ENCODE data around the gene SRCIN1. TPM values are rescaled to one million over a fixed set of nuclear protein-coding genes. Genes with fewer than 3 reads are reported as not detected.
"Not testable (repeated sequence)": the region's sequence is repeated elsewhere in the genome, so short reads cannot be mapped to it uniquely, and the experiment has no call there.

Gene SRCIN1
- polyA plus RNA-seq, 1 donor from 2014 or later, result not detected

GRCh38 chr17:38507921-38508569, 97.7 kb downstream of the SRCIN1 start:
- Mint-ChIP-seq H3K36me3 (peaks cover 1% of the 10 kb centered on the region), H3K27ac (peak overlapping the region in 1 of 3 donors; percentile 82), H3K4me3 (peak overlapping the region in 2 of 4 donors; percentile 51 to 70), H3K9me3 (no peaks in the 10 kb centered on the region), H3K27me3 (peaks cover 28% of the 10 kb centered on the region), H3K4me1 (peaks cover 0 to 4% (median 4%) of the 10 kb centered on the region in 3 donors)

- H3K27me3 Mint-ChIP-seq, result peaks cover 28% of the 10 kb centered on the region
- no peaks in the 10 kb centered on the region for H3K9me3 Mint-ChIP-seq
- H3K4me1 Mint-ChIP-seq, result peaks cover 0 to 4% (median 4%) of the 10 kb centered on the region in 3 donors
- H3K36me3 Mint-ChIP-seq, result peaks cover 1% of the 10 kb centered on the region
- H3K27ac Mint-ChIP-seq, result no peak overlapping the region
- H3K4me3 Mint-ChIP-seq, result no peak overlapping the region
Observed at GRCh38 chr17:38507436-38507835, 98.3 kb downstream of the SRCIN1 start.

DNA sequence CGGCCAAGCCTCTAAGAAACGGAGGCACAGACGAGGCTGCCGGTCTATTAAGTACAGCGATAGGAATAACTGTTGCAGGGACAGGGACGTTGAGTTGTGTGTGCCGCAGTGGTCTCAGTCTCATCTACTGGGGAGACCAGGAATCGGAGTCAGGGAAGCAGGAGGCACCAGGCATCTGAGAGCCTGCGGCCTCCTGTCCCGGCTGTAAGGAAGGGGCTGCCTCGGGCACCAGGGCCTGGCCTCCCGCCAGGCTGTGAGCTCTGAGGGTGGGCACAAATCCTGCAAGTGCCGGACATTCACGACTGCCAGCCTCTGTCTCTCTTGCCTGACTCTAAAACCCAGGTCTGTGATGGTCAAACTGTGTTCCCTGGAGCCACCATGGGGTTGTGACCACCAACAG, 101.5 kb downstream of the SRCIN1 start:
- H3K4me3 Mint-ChIP-seq, result no peak overlapping the region
- no peak overlapping the region for H3K27ac Mint-ChIP-seq
- no peaks in the 10 kb centered on the region for H3K4me1 Mint-ChIP-seq
- peaks cover 1% of the 10 kb centered on the region for H3K36me3 Mint-ChIP-seq
- H3K9me3 Mint-ChIP-seq, result no peaks in the 10 kb centered on the region
- H3K27me3 Mint-ChIP-seq, result peaks cover 15% of the 10 kb centered on the region

GRCh38 chr17:38503286-38503913, 102.4 kb downstream of the SRCIN1 start:
- not testable (repeated sequence) for H3K36me3 Mint-ChIP-seq, H3K27ac Mint-ChIP-seq, H3K9me3 Mint-ChIP-seq, H3K27me3 Mint-ChIP-seq, H3K4me1 Mint-ChIP-seq
- peak overlapping the region in 1 of 4 donors; percentile 20 for H3K4me3 Mint-ChIP-seq

DNA sequence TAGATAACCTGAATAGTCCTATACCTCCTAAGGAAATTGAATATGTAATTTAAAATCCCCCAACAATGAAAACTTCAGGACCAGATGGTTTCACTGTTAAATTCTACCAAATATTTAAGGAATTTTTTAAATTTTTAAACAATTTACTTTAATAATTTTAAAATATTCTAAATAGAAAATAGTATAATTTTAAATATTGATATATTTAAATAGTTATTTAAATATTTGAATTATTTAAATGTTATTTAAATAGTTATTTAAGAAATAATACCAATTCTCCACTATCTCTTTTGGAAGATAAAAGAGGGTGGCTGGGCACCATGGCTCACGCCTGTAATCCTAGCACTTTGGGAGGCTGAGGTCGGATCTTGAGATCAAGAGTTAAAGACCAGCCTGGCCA, 104.0 kb downstream of the SRCIN1 start:
- not testable (repeated sequence) for H3K27me3 Mint-ChIP-seq

GRCh38 chr17:38499230-38499629, 106.5 kb downstream of the SRCIN1 start:
- not testable (repeated sequence) for H3K4me1 Mint-ChIP-seq, H3K27ac Mint-ChIP-seq, H3K27me3 Mint-ChIP-seq, H3K36me3 Mint-ChIP-seq, H3K9me3 Mint-ChIP-seq, H3K4me3 Mint-ChIP-seq

More for the DNA sequence above, 104.0 kb downstream of the SRCIN1 start:
- not testable (repeated sequence) for H3K4me3 Mint-ChIP-seq, H3K9me3 Mint-ChIP-seq, H3K36me3 Mint-ChIP-seq, H3K27ac Mint-ChIP-seq, H3K4me1 Mint-ChIP-seq

DNA sequence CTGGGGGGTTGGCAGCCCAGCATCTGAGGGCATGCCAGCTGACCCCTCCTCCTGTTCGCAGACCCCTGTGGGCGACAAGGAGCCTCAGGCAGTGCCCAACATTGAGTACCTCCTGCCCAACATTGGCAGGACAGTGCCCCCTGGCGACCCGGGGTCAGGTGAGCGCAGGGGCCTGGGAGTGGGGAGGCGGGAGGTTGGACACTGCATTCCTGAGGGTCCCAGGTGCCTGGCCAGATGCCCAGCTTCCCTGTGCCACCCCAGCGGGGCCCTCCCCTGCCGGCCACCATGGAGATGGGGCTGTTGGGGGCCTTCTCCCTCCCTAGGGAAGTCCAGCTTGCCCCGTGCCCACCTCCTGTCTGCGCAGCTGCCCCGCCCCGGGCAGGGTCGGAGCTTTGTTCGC, 107.4 kb downstream of the SRCIN1 start:
- peaks cover 4% of the 10 kb centered on the region for H3K27me3 Mint-ChIP-seq
- no peak overlapping the region for H3K27ac Mint-ChIP-seq
- H3K4me3 Mint-ChIP-seq, result no peak overlapping the region
- H3K4me1 Mint-ChIP-seq, result no peaks in the 10 kb centered on the region
- peaks cover 0 to 3% (median 0%) of the 10 kb centered on the region in 3 donors for H3K9me3 Mint-ChIP-seq
- H3K36me3 Mint-ChIP-seq, result no peaks in the 10 kb centered on the region

DNA sequence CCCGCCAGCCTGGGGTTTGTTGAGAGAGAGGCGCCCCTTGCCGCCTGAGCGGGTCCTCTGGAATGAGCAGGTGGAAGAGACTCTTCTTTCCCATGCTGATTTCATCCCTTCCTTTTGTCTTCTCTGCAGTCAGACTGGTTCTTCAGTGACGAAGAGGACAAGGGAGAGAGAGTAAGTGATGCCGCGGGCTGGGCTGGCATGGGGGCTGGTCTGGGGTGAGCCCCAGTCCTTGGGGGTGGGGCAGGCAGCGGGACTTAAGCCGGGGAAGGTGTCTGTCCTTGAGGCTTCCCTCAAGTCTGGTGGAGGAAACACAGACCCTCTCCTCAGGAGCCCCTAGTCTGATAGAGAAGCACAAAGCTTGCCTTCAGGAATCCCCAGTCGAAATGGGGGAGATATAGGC, 108.1 kb downstream of the SRCIN1 start:
- not testable (repeated sequence) for H3K27me3 Mint-ChIP-seq, H3K4me3 Mint-ChIP-seq, H3K27ac Mint-ChIP-seq, H3K4me1 Mint-ChIP-seq, H3K9me3 Mint-ChIP-seq, H3K36me3 Mint-ChIP-seq

DNA sequence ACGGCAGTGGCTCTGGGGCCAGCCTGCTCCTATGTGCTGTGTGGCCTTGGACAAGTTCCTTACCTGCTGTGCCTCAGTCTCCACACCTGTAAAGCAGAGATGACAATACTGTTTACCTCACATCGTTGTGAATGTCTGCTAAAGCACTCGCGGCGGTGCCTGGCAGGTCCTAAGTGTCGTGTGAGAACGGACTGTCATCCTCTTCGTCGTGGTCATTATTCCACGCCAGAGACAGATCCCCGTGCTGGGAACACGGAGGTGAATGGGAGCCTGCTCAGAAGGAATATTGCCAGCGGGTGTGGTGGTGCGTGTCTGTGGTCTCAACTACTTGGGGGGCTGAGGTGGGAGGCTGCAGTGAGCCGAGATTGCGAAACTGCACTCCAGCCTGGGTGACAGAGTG, 111.6 kb downstream of the SRCIN1 start:
- not testable (repeated sequence) for H3K4me1 Mint-ChIP-seq, H3K9me3 Mint-ChIP-seq, H3K4me3 Mint-ChIP-seq, H3K36me3 Mint-ChIP-seq, H3K27ac Mint-ChIP-seq
- H3K27me3 Mint-ChIP-seq, result peaks cover 15% of the 10 kb centered on the region

- H3K36me3 Mint-ChIP-seq, H3K4me1 Mint-ChIP-seq, H3K27ac Mint-ChIP-seq, H3K9me3 Mint-ChIP-seq, H3K4me3 Mint-ChIP-seq: not testable (repeated sequence)
- H3K27me3 Mint-ChIP-seq, result peaks cover 15% of the 10 kb centered on the region
Observed at GRCh38 chr17:38492067-38493040, 113.4 kb downstream of the SRCIN1 start.

GRCh38 chr17:38491346-38492066, 114.2 kb downstream of the SRCIN1 start:
- peaks cover 15% of the 10 kb centered on the region for H3K27me3 Mint-ChIP-seq
- not testable (repeated sequence) for H3K27ac Mint-ChIP-seq, H3K36me3 Mint-ChIP-seq, H3K4me1 Mint-ChIP-seq, H3K4me3 Mint-ChIP-seq, H3K9me3 Mint-ChIP-seq

DNA sequence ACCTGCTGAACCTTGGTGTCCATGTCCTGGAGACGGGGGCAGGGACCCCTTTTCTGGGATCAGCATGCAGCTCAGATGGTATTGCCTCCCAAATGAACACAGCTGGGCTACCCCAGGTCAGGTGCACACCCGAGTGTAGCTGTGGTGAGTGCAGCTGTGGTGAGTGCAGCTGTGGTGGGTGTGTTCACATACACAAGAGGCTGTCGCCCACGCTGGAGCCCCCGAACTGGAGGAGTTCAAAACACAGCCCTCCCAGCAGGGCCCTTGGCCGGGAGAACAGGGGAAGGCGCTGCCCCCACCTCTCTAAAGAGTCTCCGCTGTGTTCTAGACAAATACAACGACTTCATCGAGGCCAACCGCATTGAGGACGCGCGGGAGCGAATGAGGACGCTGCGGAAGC, 116.0 kb downstream of the SRCIN1 start:
- H3K36me3 Mint-ChIP-seq, H3K4me3 Mint-ChIP-seq, H3K9me3 Mint-ChIP-seq, H3K27ac Mint-ChIP-seq: not testable (repeated sequence)
- H3K4me1 Mint-ChIP-seq, result peaks cover 7 to 16% (median 14%) of the 10 kb centered on the region in 3 donors
- H3K27me3 Mint-ChIP-seq, result peaks cover 12% of the 10 kb centered on the region

GRCh38 chr17:38485681-38486298, 120.0 kb downstream of the SRCIN1 start:
- not testable (repeated sequence) for H3K9me3 Mint-ChIP-seq, H3K27me3 Mint-ChIP-seq, H3K36me3 Mint-ChIP-seq
- peak overlapping the region; percentile 18 to 97 (median 80) for H3K27ac Mint-ChIP-seq
- H3K4me1 Mint-ChIP-seq, result peaks cover 8 to 17% (median 11%) of the 10 kb centered on the region in 3 donors
- peak overlapping the region in 3 of 4 donors; percentile 53 to 97 (median 78) for H3K4me3 Mint-ChIP-seq

DNA sequence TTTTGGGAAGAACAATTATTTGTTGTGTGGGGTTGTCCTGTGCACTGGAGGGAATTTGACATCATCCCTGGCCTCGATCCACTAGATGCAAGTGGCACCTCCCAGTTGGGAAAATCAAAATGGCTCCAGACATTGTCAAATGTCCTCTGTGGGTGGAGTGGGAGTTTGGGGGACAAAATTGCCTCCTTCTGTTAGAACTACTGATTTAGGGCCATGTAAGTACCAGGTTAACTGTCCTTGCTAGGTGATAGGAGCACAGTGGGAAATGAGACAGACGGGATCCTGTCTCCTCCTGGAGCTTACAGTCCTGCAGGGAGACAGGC, 120.6 kb downstream of the SRCIN1 start:
- Mint-ChIP-seq H3K36me3 (no peaks in the 10 kb centered on the region), H3K27ac (peak overlapping the region; percentile 18 to 97 (median 68)), H3K4me3 (peak overlapping the region in 3 of 4 donors; percentile 28 to 83 (median 53)), H3K9me3 (peaks cover 0 to 1% (median 0%) of the 10 kb centered on the region in 3 donors), H3K27me3 (peaks cover 8% of the 10 kb centered on the region), H3K4me1 (peaks cover 8 to 17% (median 11%) of the 10 kb centered on the region in 3 donors)

Measured in IgD-negative memory B cell (primary cell).